ENCODE measurements around the gene LIN7A.

GRCh38 chr12:80776706-80777105 lies 161.0 kb downstream of the LIN7A start:
- TF ChIP-seq CTCF (IDR thresholded peaks at IDR 0.05; ENCODE audit: low read length) (no peak), EZH2 (IDR thresholded peaks at IDR 0.05; ENCODE audit: borderline replicate concordance, low read length) (no peak)

All from OCI-LY1 (cell line).